GM12878 (cell line): ENCODE data around the gene PCDHGC4.

Experiments
- CTCF ChIP-seq, 3 experiments: IDR thresholded peaks in 2 of 3; conservative IDR thresholded peaks in 1 of 3; 2 replicates each; pipeline ENCODE4 v1.5.1; 2011; ENCODE audit warnings: low read depth in 3 of 3, low read length in 3 of 3, mild to moderate bottlenecking in 3 of 3, control low read depth in 2 of 3, moderate library complexity in 2 of 3, inconsistent platforms in 1 of 3, mixed read lengths in 1 of 3; ENCODE audit not compliant: control insufficient read depth in 2 of 3, insufficient read depth in 1 of 3; ENCODE audit errors: extremely low read depth in 1 of 3
- E4F1 ChIP-seq: fragments of 450-650 bp; IDR thresholded peaks from 2 replicates; pipeline ENCODE4 v1.6.1; 2018; ENCODE audit warnings: borderline replicate concordance, mild to moderate bottlenecking; ENCODE audit not compliant: partially characterized antibody
- EP300 ChIP-seq, 2 experiments: fragments of 150-350 bp in 1 of 2; IDR thresholded peaks; 2 replicates each; pipeline ENCODE4 v1.6.1; 2011 to 2012; ENCODE audit warnings: low read depth in 2 of 2, low read length in 2 of 2, borderline replicate concordance in 1 of 2, improper control_type of control experiment in 1 of 2, inconsistent platforms in 1 of 2; ENCODE audit not compliant: control insufficient read depth in 1 of 2
- ZZZ3 ChIP-seq: IDR thresholded peaks from 2 replicates; pipeline ENCODE4 v1.6.1; 2011; ENCODE audit warnings: low read depth; ENCODE audit not compliant: control insufficient read depth, insufficient read length

- no peak for TF ChIP-seq CTCF (IDR thresholded peaks at IDR 0.05 in 2 of 3, conservative IDR thresholded peaks at IDR 0.05 in 1 of 3; ENCODE audit: control insufficient read depth in 2 of 3, extremely low read depth in 1 of 3, insufficient read depth in 1 of 3, low read depth in 3 of 3, low read length in 3 of 3)
- TF ChIP-seq EP300 (IDR thresholded peaks at IDR 0.05; ENCODE audit: borderline replicate concordance in 1 of 2, control insufficient read depth in 1 of 2, low read depth in 2 of 2, low read length in 2 of 2): no peak
- no peak for TF ChIP-seq E4F1
- TF ChIP-seq ZZZ3: no peak
Observed at GRCh38 chr5:141465351-141465750, 19.5 kb upstream of the PCDHGC4 start.
